H1 (cell line): ENCODE results near the gene SLX4. TPM values are rescaled to one million over a fixed set of nuclear protein-coding genes. Genes with fewer than 3 reads are reported as not detected.

ENCODE experiments used
- BRCA1 ChIP-seq: IDR thresholded peaks from 2 replicates; pipeline ENCODE4 v1.6.1; 2012; ENCODE audit warnings: low read depth, low read length, improper control_type of control experiment
- HDAC2 ChIP-seq, 2 experiments: fragments of 300-600 bp in 1 of 2; sonication (generic) in 1 of 2; IDR thresholded peaks; 2 replicates each; pipeline ENCODE4 v1.6.1; 2011 to 2012; ENCODE audit warnings: low read depth in 2 of 2, low read length in 2 of 2, mild to moderate bottlenecking in 2 of 2, moderate library complexity in 2 of 2, borderline replicate concordance in 1 of 2, inconsistent platforms in 1 of 2
- KDM1A ChIP-seq: fragments of 200-600, 300-600 bp; sonication (generic); IDR thresholded peaks from 2 replicates; pipeline ENCODE4 v1.7.1; 2016; ENCODE audit warnings: mild to moderate bottlenecking, low read length, borderline replicate concordance
- polyA plus RNA-seq, 7 experiments: library from polyadenylated mRNA; depleted of rRNA in 3 of 7; stranded (reverse) in 5 of 7; unstranded in 2 of 7; fragments of >200 nt in 5 of 7; fragments of 200-250 nt in 2 of 7; gene quantifications; 1 replicate in 5 of 7; 2 replicates in 1 of 7; 4 replicates in 1 of 7; pipeline versions ENCODE4 v1.2.1 to v1.2.3, GENCODE V29; 2011 to 2013; ENCODE audit warnings: missing spikeins in 2 of 7, mixed read lengths in 2 of 7
- total RNA-seq: library from RNA; stranded (reverse); fragmentation: NEBNext Ultra II Directional; extraction: Animal tissue kit (Norgen Biotek cat#: 25700); gene quantifications from 2 replicates; pipeline ENCODE4 v1.2.1, GENCODE V29; 2021
- TF ChIP-seq, protein P1 (sequence below): IDR thresholded peaks from 2 replicates; pipeline ENCODE4 v1.6.1; 2012; ENCODE audit warnings: low read length, inconsistent platforms
- TF ChIP-seq, protein P2 (sequence below): IDR thresholded peaks from 2 replicates; pipeline ENCODE4 v1.6.1; 2011; ENCODE audit warnings: low read depth, mild to moderate bottlenecking, low read length; ENCODE audit not compliant: insufficient read depth

Gene SLX4
- total and polyA plus RNA-seq, 2 of the 8 experiments (the other 6 are each of a cell fraction or from before 2014, with no cell fraction given) = 4.4 to 11.4 TPM

DNA sequence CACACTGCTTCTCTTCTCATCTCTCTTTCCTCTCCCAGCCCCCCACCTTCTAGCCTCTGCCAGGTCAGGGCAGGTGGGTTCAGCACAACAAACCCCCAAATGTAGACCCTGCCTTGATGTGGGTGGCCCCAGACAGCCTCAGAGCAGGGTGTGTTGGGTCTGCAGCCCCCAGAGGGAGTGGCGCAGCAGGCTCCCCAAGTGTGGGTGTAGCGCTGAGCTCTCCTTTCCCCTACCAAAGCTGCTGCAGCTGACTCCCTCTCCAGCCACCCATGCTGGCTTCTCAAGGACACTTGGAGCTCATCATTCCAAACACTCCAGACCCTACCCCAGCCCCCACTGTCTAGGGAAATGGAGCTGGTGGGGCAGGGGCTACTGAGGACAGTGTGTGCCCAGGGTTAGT, 61.5 kb downstream of the SLX4 start (continued):
- TF ChIP-seq, protein P1, sequence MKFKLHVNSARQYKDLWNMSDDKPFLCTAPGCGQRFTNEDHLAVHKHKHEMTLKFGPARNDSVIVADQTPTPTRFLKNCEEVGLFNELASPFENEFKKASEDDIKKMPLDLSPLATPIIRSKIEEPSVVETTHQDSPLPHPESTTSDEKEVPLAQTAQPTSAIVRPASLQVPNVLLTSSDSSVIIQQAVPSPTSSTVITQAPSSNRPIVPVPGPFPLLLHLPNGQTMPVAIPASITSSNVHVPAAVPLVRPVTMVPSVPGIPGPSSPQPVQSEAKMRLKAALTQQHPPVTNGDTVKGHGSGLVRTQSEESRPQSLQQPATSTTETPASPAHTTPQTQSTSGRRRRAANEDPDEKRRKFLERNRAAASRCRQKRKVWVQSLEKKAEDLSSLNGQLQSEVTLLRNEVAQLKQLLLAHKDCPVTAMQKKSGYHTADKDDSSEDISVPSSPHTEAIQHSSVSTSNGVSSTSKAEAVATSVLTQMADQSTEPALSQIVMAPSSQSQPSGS = no peak
- TF ChIP-seq BRCA1 (no peak), HDAC2 (IDR thresholded peaks at IDR 0.05; ENCODE audit: borderline replicate concordance in 1 of 2, low read depth in 2 of 2, low read length in 2 of 2) (no peak), KDM1A (no peak)
- TF ChIP-seq, protein P2, sequence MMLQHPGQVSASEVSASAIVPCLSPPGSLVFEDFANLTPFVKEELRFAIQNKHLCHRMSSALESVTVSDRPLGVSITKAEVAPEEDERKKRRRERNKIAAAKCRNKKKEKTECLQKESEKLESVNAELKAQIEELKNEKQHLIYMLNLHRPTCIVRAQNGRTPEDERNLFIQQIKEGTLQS = no peak
